Measurements from ENCODE around the gene RAI1. TPM values are rescaled to one million over a fixed set of nuclear protein-coding genes. Genes with fewer than 3 reads are reported as not detected.
A peak's percentile ranks its signal among the peaks of the same experiment; 100 is the strongest.

RAI1 gene
- polyA plus RNA-seq, 2 of the 4 experiments (the other 2 are of a cell fraction): 3.5 to 23.8 TPM

DNA sequence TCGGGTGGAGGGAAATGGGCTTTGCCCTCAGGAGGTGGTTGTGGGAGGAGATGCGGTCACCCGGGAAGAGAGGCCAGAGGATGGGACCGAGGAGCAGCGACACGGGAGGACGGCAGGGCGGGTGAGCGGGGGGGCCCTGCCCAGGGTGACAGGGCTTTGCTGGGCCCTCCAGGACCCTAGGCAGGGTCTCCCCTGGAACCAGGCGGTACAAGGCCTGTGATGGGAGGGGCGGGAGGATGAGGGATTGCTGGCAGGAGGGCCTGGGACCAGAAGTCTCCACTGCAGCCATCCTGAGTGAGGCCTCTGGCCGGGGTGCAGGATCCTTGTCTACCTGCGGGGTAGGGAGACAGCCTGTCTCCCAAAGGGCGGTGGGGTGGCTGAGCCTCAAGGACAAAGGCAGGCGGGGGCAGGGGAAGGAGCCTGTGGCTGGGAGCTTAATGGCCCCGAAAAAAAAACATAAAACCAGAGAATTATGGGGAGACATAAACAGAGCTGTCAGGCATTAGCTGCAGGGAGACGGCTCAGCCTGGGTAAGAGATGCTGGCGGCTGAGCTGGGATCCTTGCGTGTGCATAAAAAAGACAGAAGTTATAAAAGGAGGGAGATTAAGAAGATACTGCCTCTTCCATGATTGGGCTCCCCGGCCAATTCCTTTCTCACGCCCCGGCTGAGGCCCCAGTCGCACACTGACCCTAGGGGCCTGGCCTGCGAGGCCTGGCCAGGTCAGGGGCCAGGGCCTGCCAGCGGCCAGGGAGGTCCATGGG lies 88.8 kb downstream of the RAI1 start:
- no peaks in the 10 kb centered on the region for H3K9me3 ChIP-seq
- POLR2A ChIA-PET: no interaction called here
- H3K4me1 ChIP-seq: peaks cover 51% of the 10 kb centered on the region
- no peak overlapping the region for H3K4me2 ChIP-seq
- TF ChIP-seq RNF2 (IDR thresholded peaks at IDR 0.05; ENCODE audit: borderline replicate concordance, low read depth) (no peak), CHD4 (IDR thresholded peaks at IDR 0.05; ENCODE audit: borderline replicate concordance) (no peak), RCOR1 (IDR thresholded peaks at IDR 0.05; ENCODE audit: low read depth, low read length) (no peak), KDM5A (IDR thresholded peaks at IDR 0.05) (no peak), NR3C1 (IDR thresholded peaks at IDR 0.05) (no peak), MAZ (IDR thresholded peaks at IDR 0.05; ENCODE audit: borderline replicate concordance, low read depth, low read length) (no peak), FOSB (CRISPR knock-in tag; IDR thresholded peaks at IDR 0.05) (no peak)
- DNase-seq (ENCODE audit: low read depth in 1 of 2, low spot score in 1 of 2) (no peak), ATAC-seq (no peak), FAIRE-seq (no peak)
- H3K27ac ChIP-seq: no peak overlapping the region
- no peak overlapping the region for H3K4me3 ChIP-seq
- 88% methylated on average over 24 of the region's 25 CpGs for WGBS (ENCODE audit: missing lambda C conversion rate)
- CTCF ChIA-PET: interaction anchor here (0.8 to 10.0 kb wide), 4 partner anchors 15 to 91 kb away, joined by 3 to 55 read pairs (median 4); partner anchors contain the start of gene RAI1

DNA sequence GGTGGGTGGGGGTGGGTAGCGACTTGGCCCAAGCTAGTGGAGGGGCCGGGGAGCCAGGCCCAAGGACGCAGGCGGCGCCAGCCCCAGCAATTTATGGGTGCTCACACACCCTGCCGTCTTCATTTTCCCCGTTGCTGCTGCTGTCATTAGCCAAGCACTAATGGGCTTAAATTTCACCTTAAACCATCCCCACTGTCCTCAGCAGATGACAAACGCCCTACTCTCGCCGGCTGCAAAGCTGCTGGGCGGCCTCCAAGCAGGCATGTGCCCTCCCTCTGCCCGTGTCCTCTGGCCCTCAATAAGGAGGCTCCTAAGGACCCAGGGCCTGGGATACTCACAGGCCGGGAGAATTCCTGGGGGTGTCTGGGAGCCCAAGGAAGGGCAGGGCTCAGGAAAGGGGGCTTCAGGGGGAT lies 89.4 kb downstream of the RAI1 start:
- 93% methylated on average over 13 of the region's 13 CpGs for WGBS (ENCODE audit: missing lambda C conversion rate)
- Histone ChIP-seq H3K4me2 (no peak overlapping the region), H3K9me3 (no peaks in the 10 kb centered on the region), H3K4me1 (peaks cover 47% of the 10 kb centered on the region), H3K4me3 (no peak overlapping the region), H3K27ac (no peak overlapping the region)
- ChIA-PET CTCF (interaction anchor here (0.8 to 10.0 kb wide), 4 partner anchors 14 to 92 kb away, joined by 3 to 55 read pairs (median 4); partner anchors contain the start of gene RAI1), POLR2A (no interaction called here)
- ATAC-seq (no peak), DNase-seq (ENCODE audit: low read depth in 1 of 2, low spot score in 1 of 2) (no peak), FAIRE-seq (no peak)
- TF ChIP-seq HOXB13 (CRISPR knock-in tag; IDR thresholded peaks at IDR 0.05; ENCODE audit: low read depth): no peak
- no peak for TF ChIP-seq RCOR1 (IDR thresholded peaks at IDR 0.05; ENCODE audit: low read depth, low read length)
- no peak for TF ChIP-seq HOXB5 (CRISPR knock-in tag; IDR thresholded peaks at IDR 0.05)
- TF ChIP-seq, protein P1, sequence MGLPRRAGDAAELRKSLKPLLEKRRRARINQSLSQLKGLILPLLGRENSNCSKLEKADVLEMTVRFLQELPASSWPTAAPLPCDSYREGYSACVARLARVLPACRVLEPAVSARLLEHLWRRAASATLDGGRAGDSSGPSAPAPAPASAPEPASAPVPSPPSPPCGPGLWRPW (IDR thresholded peaks at IDR 0.05): no peak
- TF ChIP-seq JUNB (IDR thresholded peaks at IDR 0.05): no peak
- no peak for TF ChIP-seq HOXA7 (CRISPR knock-in tag; IDR thresholded peaks at IDR 0.05)
- TF ChIP-seq, protein P2, sequence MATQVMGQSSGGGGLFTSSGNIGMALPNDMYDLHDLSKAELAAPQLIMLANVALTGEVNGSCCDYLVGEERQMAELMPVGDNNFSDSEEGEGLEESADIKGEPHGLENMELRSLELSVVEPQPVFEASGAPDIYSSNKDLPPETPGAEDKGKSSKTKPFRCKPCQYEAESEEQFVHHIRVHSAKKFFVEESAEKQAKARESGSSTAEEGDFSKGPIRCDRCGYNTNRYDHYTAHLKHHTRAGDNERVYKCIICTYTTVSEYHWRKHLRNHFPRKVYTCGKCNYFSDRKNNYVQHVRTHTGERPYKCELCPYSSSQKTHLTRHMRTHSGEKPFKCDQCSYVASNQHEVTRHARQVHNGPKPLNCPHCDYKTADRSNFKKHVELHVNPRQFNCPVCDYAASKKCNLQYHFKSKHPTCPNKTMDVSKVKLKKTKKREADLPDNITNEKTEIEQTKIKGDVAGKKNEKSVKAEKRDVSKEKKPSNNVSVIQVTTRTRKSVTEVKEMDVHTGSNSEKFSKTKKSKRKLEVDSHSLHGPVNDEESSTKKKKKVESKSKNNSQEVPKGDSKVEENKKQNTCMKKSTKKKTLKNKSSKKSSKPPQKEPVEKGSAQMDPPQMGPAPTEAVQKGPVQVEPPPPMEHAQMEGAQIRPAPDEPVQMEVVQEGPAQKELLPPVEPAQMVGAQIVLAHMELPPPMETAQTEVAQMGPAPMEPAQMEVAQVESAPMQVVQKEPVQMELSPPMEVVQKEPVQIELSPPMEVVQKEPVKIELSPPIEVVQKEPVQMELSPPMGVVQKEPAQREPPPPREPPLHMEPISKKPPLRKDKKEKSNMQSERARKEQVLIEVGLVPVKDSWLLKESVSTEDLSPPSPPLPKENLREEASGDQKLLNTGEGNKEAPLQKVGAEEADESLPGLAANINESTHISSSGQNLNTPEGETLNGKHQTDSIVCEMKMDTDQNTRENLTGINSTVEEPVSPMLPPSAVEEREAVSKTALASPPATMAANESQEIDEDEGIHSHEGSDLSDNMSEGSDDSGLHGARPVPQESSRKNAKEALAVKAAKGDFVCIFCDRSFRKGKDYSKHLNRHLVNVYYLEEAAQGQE (IDR thresholded peaks at IDR 0.05): no peak
- no peak for TF ChIP-seq GATA3 (IDR thresholded peaks at IDR 0.05; ENCODE audit: borderline replicate concordance)

DNA sequence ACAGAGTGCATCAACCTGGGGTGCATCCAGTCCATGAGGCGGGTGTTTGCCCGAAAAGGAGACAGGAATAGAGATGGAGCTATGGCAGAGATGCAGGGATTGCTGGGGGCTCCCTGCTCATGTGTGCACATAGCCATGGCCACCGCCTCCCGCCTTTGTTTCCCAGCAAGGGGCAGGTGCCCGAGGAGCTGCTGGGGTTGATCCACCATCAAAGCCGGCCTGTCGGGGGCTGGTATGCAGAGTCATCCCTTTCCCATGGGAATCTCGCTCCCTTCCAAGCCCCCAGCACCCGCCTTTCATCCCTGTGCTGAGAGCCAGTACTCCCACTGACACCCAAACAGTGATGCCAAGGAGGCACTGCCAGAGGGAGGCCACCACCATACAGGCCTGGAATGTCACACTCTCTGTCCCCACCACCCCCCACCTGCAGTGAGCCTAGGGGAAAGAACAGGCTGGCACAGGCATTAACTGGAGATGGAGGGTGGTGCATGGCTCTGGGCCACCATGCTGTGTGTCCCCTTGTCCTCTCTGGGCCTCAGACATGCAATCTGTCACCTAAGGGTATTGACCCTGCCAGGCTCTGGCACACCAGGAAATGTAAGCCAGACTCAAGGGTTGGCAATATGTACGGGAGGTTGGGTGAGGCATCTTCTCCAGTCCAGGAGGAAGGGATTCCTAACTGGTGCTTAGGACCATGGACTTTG lies 90.4 kb downstream of the RAI1 start:
- 0 out of 6 replicates have a peak overlapping the region, but pooled peaks of 1 of the 2 experiments have one; percentile 9 for H3K27ac ChIP-seq
- FAIRE-seq: no peak
- H3K4me2 ChIP-seq: no peak overlapping the region
- 92% methylated on average over 10 of the region's 10 CpGs for WGBS (ENCODE audit: missing lambda C conversion rate)
- no peak overlapping the region for H3K4me3 ChIP-seq
- CTCF ChIA-PET: interaction anchor here (0.6 to 10.0 kb wide), 8 partner anchors 9 to 93 kb away, joined by 3 to 55 read pairs (median 4); partner anchors contain the start of gene RAI1
- TF ChIP-seq CBX2 (IDR thresholded peaks at IDR 0.05; ENCODE audit: borderline replicate concordance, low read depth) (no peak), FOXS1 (CRISPR knock-in tag; IDR thresholded peaks at IDR 0.05) (no peak), HEYL (CRISPR knock-in tag; IDR thresholded peaks at IDR 0.05) (no peak), ZFP36 (IDR thresholded peaks at IDR 0.05; ENCODE audit: borderline replicate concordance, partially characterized antibody) (peak; percentile 18)
- TF ChIP-seq, protein P3, sequence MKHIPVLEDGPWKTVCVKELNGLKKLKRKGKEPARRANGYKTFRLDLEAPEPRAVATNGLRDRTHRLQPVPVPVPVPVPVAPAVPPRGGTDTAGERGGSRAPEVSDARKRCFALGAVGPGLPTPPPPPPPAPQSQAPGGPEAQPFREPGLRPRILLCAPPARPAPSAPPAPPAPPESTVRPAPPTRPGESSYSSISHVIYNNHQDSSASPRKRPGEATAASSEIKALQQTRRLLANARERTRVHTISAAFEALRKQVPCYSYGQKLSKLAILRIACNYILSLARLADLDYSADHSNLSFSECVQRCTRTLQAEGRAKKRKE (CRISPR knock-in tag; IDR thresholded peaks at IDR 0.05; ENCODE audit: low read depth): no peak
- H3K4me1 ChIP-seq: peaks cover 41% of the 10 kb centered on the region
- POLR2A ChIA-PET: no interaction called here
- no peak for ATAC-seq
- DNase-seq (ENCODE audit: low read depth in 1 of 2, low spot score in 1 of 2): no peak
- no peaks in the 10 kb centered on the region for H3K9me3 ChIP-seq

All from A549 (cell line).